Upper lobe of right lung (tissue), 1 donor: ENCODE data around the gene SSMEM1. TPM values are rescaled to one million over a fixed set of nuclear protein-coding genes. Genes with fewer than 3 reads are reported as not detected.
"Not testable (repeated sequence)": the region's sequence is repeated elsewhere in the genome, so short reads cannot be mapped to it uniquely, and the experiment has no call there.

Experiments used
- ATAC-seq: fragments of 200-7000 bp; cut with Tn5 transposase; one replicate; pipeline ENCODE4 v1.9.1; 2020; ENCODE audit warnings: mild to moderate bottlenecking, moderate library complexity
- DNase-seq: peaks from one replicate; pipeline ENCODE4 v3.0.0-alpha.2; 2020
- H3K27ac ChIP-seq: fragments of 200-600 bp; one replicate; pipeline ENCODE4 v1.8.0; 2022
- H3K27me3 ChIP-seq: fragments of 200-600 bp; one replicate; pipeline ENCODE4 v1.8.0; 2022; ENCODE audit warnings: mild to moderate bottlenecking
- H3K36me3 ChIP-seq: fragments of 200-600 bp; one replicate; pipeline ENCODE4 v1.8.0; 2022
- H3K4me1 ChIP-seq: fragments of 200-600 bp; one replicate; pipeline ENCODE4 v1.8.0; 2022
- H3K4me3 ChIP-seq: fragments of 200-600 bp; one replicate; pipeline ENCODE4 v1.8.0; 2022; ENCODE audit warnings: mild to moderate bottlenecking
- H3K9me3 ChIP-seq: fragments of 200-600 bp; one replicate; pipeline ENCODE4 v1.8.0; 2022
- intact Hi-C: fragments of 100-400 bp; cut with DNase I; formaldehyde crosslinking; loops from one replicate; pipeline ENCODE4 v1.11.0; 2022
- total RNA-seq: library from RNA; stranded (reverse); fragmentation: NEBNext Ultra II Directional; extraction: Animal tissue kit (Norgen Biotek cat#: 25700); gene quantifications from one replicate; pipeline ENCODE4 v1.2.1, GENCODE V29; 2021
- TF ChIP-seq, protein P1 (sequence below): fragments of 200-600 bp; IDR thresholded peaks from one replicate; pipeline ENCODE4 v1.8.0; 2022; ENCODE audit warnings: antibody characterized with exemption
- donor health status: DM: no; HTN: yes; CAD: no; lungs with severe emphysema.

Gene SSMEM1
- total RNA-seq, 1 donor from 2014 or later, result not detected

DNA sequence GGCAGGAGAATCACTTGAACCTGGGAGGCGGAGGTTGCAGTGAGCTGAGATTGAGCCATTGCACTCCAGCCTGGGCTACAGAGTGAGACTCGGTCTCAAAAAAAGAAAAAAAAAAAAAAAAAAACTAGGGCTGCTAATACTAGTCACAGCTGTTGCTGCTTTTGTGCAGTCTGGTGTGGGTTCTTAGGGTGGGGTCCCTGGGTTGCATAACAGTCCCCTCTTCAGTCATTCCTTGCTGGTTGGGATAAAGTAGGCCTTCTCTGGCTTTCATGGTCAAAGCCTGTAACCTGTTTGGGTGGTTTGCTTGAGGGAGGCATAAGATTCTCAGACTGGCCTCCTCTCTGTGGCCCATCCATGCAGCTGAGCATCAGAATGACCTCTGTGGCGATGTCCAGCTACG, 14.1 kb downstream of the SSMEM1 start:
- Histone ChIP-seq H3K27ac (no peak overlapping the region), H3K9me3 (no peaks in the 10 kb centered on the region)
- no peak for DNase-seq

DNA sequence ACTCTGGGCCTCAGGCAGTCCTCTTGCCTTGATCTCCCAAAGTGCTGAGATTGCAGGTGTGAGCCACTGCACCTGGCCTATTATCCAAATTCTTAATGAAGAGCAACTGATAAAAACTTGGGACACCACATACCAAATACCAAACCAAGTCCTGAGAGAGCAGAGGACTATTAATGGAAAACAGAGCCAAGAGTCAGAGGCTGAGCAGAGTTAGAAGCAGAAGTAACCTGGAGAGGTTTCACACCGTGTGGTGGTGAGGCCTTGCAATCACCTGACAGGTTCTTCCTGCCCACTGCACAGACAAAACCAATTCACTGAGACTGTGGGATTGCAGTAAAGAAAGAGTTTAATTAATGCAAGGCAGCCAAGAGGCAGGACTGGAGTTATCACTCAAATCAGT, 16.0 kb downstream of the SSMEM1 start:
- no peak overlapping the region for H3K27ac ChIP-seq
- DNase-seq (no peak), ATAC-seq (no peak)
- no peaks in the 10 kb centered on the region for H3K36me3 ChIP-seq
- no peaks in the 10 kb centered on the region for H3K4me1 ChIP-seq
- H3K4me3 ChIP-seq, result no peak overlapping the region
- TF ChIP-seq, protein P1, sequence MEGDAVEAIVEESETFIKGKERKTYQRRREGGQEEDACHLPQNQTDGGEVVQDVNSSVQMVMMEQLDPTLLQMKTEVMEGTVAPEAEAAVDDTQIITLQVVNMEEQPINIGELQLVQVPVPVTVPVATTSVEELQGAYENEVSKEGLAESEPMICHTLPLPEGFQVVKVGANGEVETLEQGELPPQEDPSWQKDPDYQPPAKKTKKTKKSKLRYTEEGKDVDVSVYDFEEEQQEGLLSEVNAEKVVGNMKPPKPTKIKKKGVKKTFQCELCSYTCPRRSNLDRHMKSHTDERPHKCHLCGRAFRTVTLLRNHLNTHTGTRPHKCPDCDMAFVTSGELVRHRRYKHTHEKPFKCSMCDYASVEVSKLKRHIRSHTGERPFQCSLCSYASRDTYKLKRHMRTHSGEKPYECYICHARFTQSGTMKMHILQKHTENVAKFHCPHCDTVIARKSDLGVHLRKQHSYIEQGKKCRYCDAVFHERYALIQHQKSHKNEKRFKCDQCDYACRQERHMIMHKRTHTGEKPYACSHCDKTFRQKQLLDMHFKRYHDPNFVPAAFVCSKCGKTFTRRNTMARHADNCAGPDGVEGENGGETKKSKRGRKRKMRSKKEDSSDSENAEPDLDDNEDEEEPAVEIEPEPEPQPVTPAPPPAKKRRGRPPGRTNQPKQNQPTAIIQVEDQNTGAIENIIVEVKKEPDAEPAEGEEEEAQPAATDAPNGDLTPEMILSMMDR, result no peak
- intact Hi-C loops, result no loop called here
- no peaks in the 10 kb centered on the region for H3K9me3 ChIP-seq
- no peaks in the 10 kb centered on the region for H3K27me3 ChIP-seq

More for the DNA sequence above, 14.1 kb downstream of the SSMEM1 start:
- no peak for ATAC-seq
- intact Hi-C loops, result no loop called here
- TF ChIP-seq, protein P1, result no peak
- Histone ChIP-seq H3K4me3 (no peak overlapping the region), H3K27me3 (no peaks in the 10 kb centered on the region), H3K36me3 (no peaks in the 10 kb centered on the region), H3K4me1 (no peaks in the 10 kb centered on the region)

DNA sequence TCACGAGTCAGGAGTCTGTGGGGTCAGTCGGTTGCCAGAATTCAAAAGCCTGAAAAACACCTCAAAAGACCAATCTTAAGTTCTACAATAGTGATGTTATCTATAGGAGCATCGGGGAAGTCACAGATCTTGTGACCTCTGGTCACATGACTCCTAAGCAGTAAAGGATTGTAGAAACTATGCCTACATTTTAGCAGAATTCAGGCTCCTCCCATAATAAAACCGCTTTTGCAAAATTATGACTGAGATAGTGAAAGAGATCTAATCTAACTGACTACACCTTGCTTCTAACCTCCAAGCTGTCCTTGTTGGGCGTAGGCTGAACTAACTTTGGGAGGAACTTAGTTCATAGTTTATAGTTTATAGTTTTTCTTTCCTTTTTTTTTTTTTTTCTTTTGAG, 16.6 kb downstream of the SSMEM1 start:
- TF ChIP-seq, protein P1, result no peak
- DNase-seq, result no peak
- intact Hi-C loops, result no loop called here
- Histone ChIP-seq H3K9me3 (no peaks in the 10 kb centered on the region), H3K27me3 (no peaks in the 10 kb centered on the region), H3K4me3 (no peak overlapping the region), H3K4me1 (no peaks in the 10 kb centered on the region), H3K27ac (no peak overlapping the region), H3K36me3 (no peaks in the 10 kb centered on the region)
- no peak for ATAC-seq

DNA sequence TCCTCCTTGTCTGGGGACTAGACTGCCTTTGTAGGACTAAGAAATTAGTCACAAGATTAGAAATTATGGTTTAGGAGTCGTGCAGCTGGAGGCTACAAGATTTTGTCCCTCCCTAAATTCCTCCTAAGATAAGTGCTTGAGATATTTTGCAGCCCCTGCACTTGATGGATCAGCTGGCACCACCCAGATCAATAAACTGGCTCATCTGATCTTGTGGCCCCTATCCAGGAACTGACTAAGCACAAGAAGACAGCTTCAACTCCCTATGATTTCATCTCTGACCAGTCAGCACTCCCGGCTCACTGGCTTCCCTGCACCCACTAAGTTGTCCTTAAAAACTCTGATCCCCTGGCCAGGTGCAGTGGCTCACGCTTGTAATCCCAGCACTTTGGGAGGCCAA, 17.3 kb downstream of the SSMEM1 start:
- H3K27me3 ChIP-seq, H3K4me1 ChIP-seq, DNase-seq, intact Hi-C loops, H3K9me3 ChIP-seq, H3K4me3 ChIP-seq, H3K27ac ChIP-seq, H3K36me3 ChIP-seq, ATAC-seq: not testable (repeated sequence)

DNA sequence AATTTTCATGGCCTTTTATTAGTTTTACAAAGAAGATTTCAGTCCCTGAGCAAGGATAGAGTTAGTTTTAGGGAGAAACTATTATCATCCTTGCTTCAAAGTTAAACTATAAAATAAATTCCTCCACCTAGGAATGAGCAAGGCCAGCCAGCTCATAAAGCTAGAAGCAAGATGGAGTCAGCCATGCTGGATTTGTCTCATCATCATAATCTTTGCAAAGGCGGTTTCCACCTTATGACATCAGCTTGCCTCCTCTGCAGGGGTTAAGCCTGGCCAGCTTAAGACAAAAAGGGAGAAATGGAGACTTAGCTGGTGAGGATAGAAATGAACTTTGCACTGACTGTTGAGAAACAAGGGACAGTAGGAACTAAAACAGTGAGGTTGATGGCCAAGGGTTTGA, 18.7 kb downstream of the SSMEM1 start:
- TF ChIP-seq, protein P1, result no peak
- intact Hi-C loops, result no loop called here
- no peaks in the 10 kb centered on the region for H3K9me3 ChIP-seq
- H3K27ac ChIP-seq, result no peak overlapping the region
- no peaks in the 10 kb centered on the region for H3K27me3 ChIP-seq
- ATAC-seq (no peak), DNase-seq (no peak)
- no peaks in the 10 kb centered on the region for H3K36me3 ChIP-seq
- no peaks in the 10 kb centered on the region for H3K4me1 ChIP-seq
- no peak overlapping the region for H3K4me3 ChIP-seq

GRCh38 chr7:130227883-130228575, 20.4 kb downstream of the SSMEM1 start:
- intact Hi-C loops, result no loop called here
- Histone ChIP-seq H3K9me3 (no peaks in the 10 kb centered on the region), H3K4me1 (no peaks in the 10 kb centered on the region), H3K27ac (no peak overlapping the region), H3K4me3 (no peak overlapping the region), H3K27me3 (no peaks in the 10 kb centered on the region), H3K36me3 (no peaks in the 10 kb centered on the region)
- DNase-seq, result no peak
- ATAC-seq, result no peak
- TF ChIP-seq, protein P1, result no peak
